Measurements from ENCODE around the gene EHMT1.

- TF ChIP-seq CTCF (conservative IDR thresholded peaks at IDR 0.05; ENCODE audit: low read length) (no peak), EZH2phosphoT487 (IDR thresholded peaks at IDR 0.05; ENCODE audit: borderline replicate concordance) (no peak)
Observed at GRCh38 chr9:137645211-137645610, 26.4 kb downstream of the EHMT1 start.

Measured in Loucy (cell line).